Rectal smooth muscle tissue (tissue), 1 donor: ENCODE measurements around the gene FOXN1.
"Not testable (repeated sequence)": the region's sequence is repeated elsewhere in the genome, so short reads cannot be mapped to it uniquely, and the experiment has no call there.

Experiments
- H3K27ac ChIP-seq: one replicate; pipeline ENCODE4 v1.7.0; 2013; ENCODE audit warnings: low read depth, low read length, inconsistent platforms
- H3K27me3 ChIP-seq: one replicate; pipeline ENCODE4 v1.7.0; 2013; ENCODE audit warnings: low read length; ENCODE audit not compliant: control insufficient read depth, insufficient read depth
- H3K36me3 ChIP-seq: one replicate; pipeline ENCODE4 v1.7.0; 2013; ENCODE audit warnings: low read length; ENCODE audit not compliant: control insufficient read depth, insufficient read depth
- H3K4me1 ChIP-seq: one replicate; pipeline ENCODE4 v1.7.0; 2013; ENCODE audit warnings: low read length; ENCODE audit not compliant: control insufficient read depth, insufficient read depth
- H3K4me3 ChIP-seq: one replicate; pipeline ENCODE4 v1.7.0; 2013; ENCODE audit warnings: low read length
- H3K9ac ChIP-seq: one replicate; pipeline ENCODE4 v1.7.0; 2013; ENCODE audit warnings: low read length

FOXN1 gene

GRCh38 chr17:28511858-28512461, 5.8 kb downstream of the FOXN1 start:
- Histone ChIP-seq H3K27me3 (peaks cover 4% of the 10 kb centered on the region), H3K4me1 (no peaks in the 10 kb centered on the region)

GRCh38 chr17:28513476-28513875, 7.3 kb downstream of the FOXN1 start:
- Histone ChIP-seq H3K4me3 (no peak overlapping the region), H3K9ac (no peak overlapping the region), H3K4me1 (no peaks in the 10 kb centered on the region), H3K36me3 (no peaks in the 10 kb centered on the region), H3K27me3 (no peaks in the 10 kb centered on the region), H3K27ac (no peak overlapping the region)

More at GRCh38 chr17:28511858-28512461, 5.8 kb downstream of the FOXN1 start:
- Histone ChIP-seq H3K9ac (no peak overlapping the region), H3K27ac (no peak overlapping the region), H3K36me3 (no peaks in the 10 kb centered on the region), H3K4me3 (no peak overlapping the region)

GRCh38 chr17:28514561-28515002, 8.4 kb downstream of the FOXN1 start:
- H3K9ac ChIP-seq, result no peak overlapping the region
- H3K36me3 ChIP-seq, result no peaks in the 10 kb centered on the region
- no peak overlapping the region for H3K27ac ChIP-seq
- no peak overlapping the region for H3K4me3 ChIP-seq
- H3K27me3 ChIP-seq, result no peaks in the 10 kb centered on the region
- no peaks in the 10 kb centered on the region for H3K4me1 ChIP-seq

GRCh38 chr17:28515518-28515917, 9.4 kb downstream of the FOXN1 start:
- no peak overlapping the region for H3K4me3 ChIP-seq
- H3K36me3 ChIP-seq, result no peaks in the 10 kb centered on the region
- no peak overlapping the region for H3K9ac ChIP-seq
- H3K27ac ChIP-seq, result no peak overlapping the region
- H3K4me1 ChIP-seq, result no peaks in the 10 kb centered on the region
- H3K27me3 ChIP-seq, result no peaks in the 10 kb centered on the region

- Histone ChIP-seq H3K27me3 (no peaks in the 10 kb centered on the region), H3K4me3 (no peak overlapping the region), H3K36me3 (no peaks in the 10 kb centered on the region), H3K27ac (no peak overlapping the region), H3K4me1 (no peaks in the 10 kb centered on the region), H3K9ac (no peak overlapping the region)
Measured at GRCh38 chr17:28518132-28518531, 12.0 kb downstream of the FOXN1 start.

- Histone ChIP-seq H3K27me3 (no peaks in the 10 kb centered on the region), H3K4me1 (no peaks in the 10 kb centered on the region), H3K9ac (no peak overlapping the region), H3K4me3 (no peak overlapping the region), H3K36me3 (no peaks in the 10 kb centered on the region), H3K27ac (no peak overlapping the region)
Measured at GRCh38 chr17:28518578-28518977, 12.4 kb downstream of the FOXN1 start.

GRCh38 chr17:28519236-28519635, 13.1 kb downstream of the FOXN1 start:
- Histone ChIP-seq H3K27ac (no peak overlapping the region), H3K9ac (no peak overlapping the region), H3K4me3 (no peak overlapping the region), H3K27me3 (no peaks in the 10 kb centered on the region), H3K36me3 (no peaks in the 10 kb centered on the region), H3K4me1 (no peaks in the 10 kb centered on the region)

- Histone ChIP-seq H3K4me3 (no peak overlapping the region), H3K9ac (no peak overlapping the region), H3K27ac (no peak overlapping the region)
Measured at GRCh38 chr17:28520687-28521086, 14.5 kb downstream of the FOXN1 start.

GRCh38 chr17:28521311-28522085, 15.3 kb downstream of the FOXN1 start:
- no peak overlapping the region for H3K9ac ChIP-seq
- H3K4me1 ChIP-seq, result no peaks in the 10 kb centered on the region
- H3K36me3 ChIP-seq, result no peaks in the 10 kb centered on the region
- H3K27me3 ChIP-seq, result no peaks in the 10 kb centered on the region
- H3K4me3 ChIP-seq, result no peak overlapping the region
- no peak overlapping the region for H3K27ac ChIP-seq

More at GRCh38 chr17:28520687-28521086, 14.5 kb downstream of the FOXN1 start:
- Histone ChIP-seq H3K36me3 (no peaks in the 10 kb centered on the region), H3K4me1 (no peaks in the 10 kb centered on the region), H3K27me3 (no peaks in the 10 kb centered on the region)

- H3K9ac ChIP-seq, H3K27ac ChIP-seq, H3K27me3 ChIP-seq, H3K4me3 ChIP-seq, H3K4me1 ChIP-seq, H3K36me3 ChIP-seq: not testable (repeated sequence)
Measured at GRCh38 chr17:28522281-28522680, 16.1 kb downstream of the FOXN1 start.

- Histone ChIP-seq H3K27me3 (no peaks in the 10 kb centered on the region), H3K36me3 (no peaks in the 10 kb centered on the region), H3K4me3 (no peak overlapping the region), H3K27ac (no peak overlapping the region), H3K9ac (no peak overlapping the region), H3K4me1 (no peaks in the 10 kb centered on the region)
Measured at GRCh38 chr17:28523186-28523585, 17.0 kb downstream of the FOXN1 start.

GRCh38 chr17:28523876-28524275, 17.7 kb downstream of the FOXN1 start:
- Histone ChIP-seq H3K9ac (no peak overlapping the region), H3K27me3 (no peaks in the 10 kb centered on the region), H3K4me3 (no peak overlapping the region), H3K4me1 (no peaks in the 10 kb centered on the region), H3K27ac (no peak overlapping the region), H3K36me3 (no peaks in the 10 kb centered on the region)
